ENCODE results near the gene TEAD3. TPM values are rescaled to one million over a fixed set of nuclear protein-coding genes. Genes with fewer than 3 reads are reported as not detected.

TEAD3 gene
- total RNA-seq, 1 experiment from 2014 or later, result not detected

GRCh38 chr6:35493307-35493983 lies 3.4 kb downstream of the TEAD3 start:
- no peaks in the 10 kb centered on the region for H3K36me3 ChIP-seq (ENCODE audit: insufficient read depth, low read length)
- no peak overlapping the region for H3K4me2 ChIP-seq (ENCODE audit: low read depth, low read length, poor library complexity, severe bottlenecking)
- H3K27ac ChIP-seq (ENCODE audit: low read length), result no peak overlapping the region
- no peak overlapping the region for H3K9ac ChIP-seq (ENCODE audit: low read length)
- peaks cover 3% of the 10 kb centered on the region; the same call in 1 of the 2 replicates for H3K4me1 ChIP-seq (ENCODE audit: low read length)
- no peak overlapping the region for H3K4me3 ChIP-seq (ENCODE audit: low read length)
- 0 out of 2 replicates have a peak, but pooled peaks cover 4% of the 10 kb centered on the region for H4K20me1 ChIP-seq (ENCODE audit: insufficient read depth, low read depth, low read length)
- H3K9me3 ChIP-seq (ENCODE audit: low read length), result no peaks in the 10 kb centered on the region
- no peak overlapping the region for H2AFZ ChIP-seq (ENCODE audit: low read length)
- H3K79me2 ChIP-seq (ENCODE audit: low read length), result no peaks in the 10 kb centered on the region
- H3K9me2 ChIP-seq (replicated peaks; ENCODE audit: insufficient read depth, low read length), result no peaks in the 10 kb centered on the region
- no peak for DNase-seq
- no peaks in the 10 kb centered on the region for H3K27me3 ChIP-seq (ENCODE audit: low read length)

DNA sequence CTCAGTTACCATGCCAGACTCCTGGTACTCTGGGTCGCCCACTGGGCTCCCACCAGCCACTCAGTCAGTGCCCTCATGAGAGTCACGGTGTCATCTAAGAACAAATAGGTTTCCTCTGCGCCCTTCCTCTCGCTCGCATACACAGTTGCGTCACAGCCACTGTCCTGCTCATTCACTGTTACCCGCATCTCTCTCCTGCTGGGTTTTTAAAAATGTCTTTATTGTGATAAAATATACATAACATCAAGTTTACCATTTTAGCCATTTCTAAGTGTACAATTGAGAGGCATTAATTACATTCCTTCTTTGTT lies 4.0 kb downstream of the TEAD3 start:
- H3K79me2 ChIP-seq (ENCODE audit: low read length), result no peaks in the 10 kb centered on the region
- H3K36me3 ChIP-seq (ENCODE audit: insufficient read depth, low read length), result no peaks in the 10 kb centered on the region

GRCh38 chr6:35492258-35492973 lies 4.5 kb downstream of the TEAD3 start:
- Histone ChIP-seq H3K4me3 (ENCODE audit: low read length) (no peak overlapping the region), H2AFZ (ENCODE audit: low read length) (no peak overlapping the region), H3K9ac (ENCODE audit: low read length) (no peak overlapping the region), H3K9me2 (replicated peaks; ENCODE audit: insufficient read depth, low read length) (no peaks in the 10 kb centered on the region), H3K27me3 (ENCODE audit: low read length) (no peaks in the 10 kb centered on the region), H3K9me3 (ENCODE audit: low read length) (no peaks in the 10 kb centered on the region), H3K4me1 (ENCODE audit: low read length) (peaks cover 1% of the 10 kb centered on the region; the same call in 1 of the 2 replicates), H3K36me3 (ENCODE audit: insufficient read depth, low read length) (no peaks in the 10 kb centered on the region), H3K79me2 (ENCODE audit: low read length) (no peaks in the 10 kb centered on the region), H3K4me2 (ENCODE audit: low read depth, low read length, poor library complexity, severe bottlenecking) (no peak overlapping the region), H3K27ac (ENCODE audit: low read length) (no peak overlapping the region), H4K20me1 (ENCODE audit: insufficient read depth, low read depth, low read length) (0 out of 2 replicates have a peak, but pooled peaks cover 4% of the 10 kb centered on the region)
- DNase-seq, result no peak

More for the DNA sequence above, 4.0 kb downstream of the TEAD3 start:
- H3K27me3 ChIP-seq (ENCODE audit: low read length), result no peaks in the 10 kb centered on the region
- no peak overlapping the region for H3K4me3 ChIP-seq (ENCODE audit: low read length)
- H3K4me1 ChIP-seq (ENCODE audit: low read length), result peaks cover 3% of the 10 kb centered on the region; the same call in 1 of the 2 replicates
- no peak for DNase-seq
- H3K9me2 ChIP-seq (replicated peaks; ENCODE audit: insufficient read depth, low read length), result no peaks in the 10 kb centered on the region
- H2AFZ ChIP-seq (ENCODE audit: low read length), result no peak overlapping the region
- no peak overlapping the region for H3K27ac ChIP-seq (ENCODE audit: low read length)
- no peaks in the 10 kb centered on the region for H3K9me3 ChIP-seq (ENCODE audit: low read length)
- H3K4me2 ChIP-seq (ENCODE audit: low read depth, low read length, poor library complexity, severe bottlenecking), result no peak overlapping the region
- H3K9ac ChIP-seq (ENCODE audit: low read length), result no peak overlapping the region
- 0 out of 2 replicates have a peak, but pooled peaks cover 4% of the 10 kb centered on the region for H4K20me1 ChIP-seq (ENCODE audit: insufficient read depth, low read depth, low read length)

DNA sequence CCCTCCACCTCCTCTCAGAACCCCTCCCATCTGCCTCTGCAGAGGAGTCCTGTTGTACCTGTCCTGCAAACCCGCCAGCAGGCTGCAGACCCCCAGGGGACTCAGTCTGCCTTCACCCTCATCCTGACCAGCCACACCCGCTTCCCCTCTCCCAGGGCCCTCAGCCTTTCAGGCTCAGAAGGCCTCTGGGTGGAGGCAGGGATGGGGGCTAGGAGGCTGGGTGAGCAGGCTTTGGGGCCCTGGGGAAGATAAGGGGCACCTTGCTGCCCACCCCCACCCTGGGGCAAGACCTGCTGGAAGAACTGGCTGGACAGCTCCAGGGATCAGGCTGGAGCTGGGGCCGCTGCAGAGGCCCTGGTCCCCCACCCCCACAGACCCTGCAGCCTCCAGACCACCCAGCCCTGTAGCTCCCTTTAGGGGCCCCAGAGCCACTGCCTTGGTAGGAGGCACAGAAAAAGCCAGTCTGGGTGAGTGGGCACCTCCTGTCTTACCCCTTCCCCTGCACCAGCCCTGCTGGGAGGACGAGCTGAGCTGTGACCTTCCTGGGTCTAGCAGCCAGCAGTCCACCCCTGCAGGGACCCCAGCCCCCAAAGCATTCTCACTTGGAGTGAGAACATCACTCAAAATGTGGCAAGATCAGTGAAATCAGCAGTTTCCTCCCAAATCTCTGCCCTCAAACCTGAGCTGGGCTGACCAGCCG lies 5.2 kb downstream of the TEAD3 start:
- no peak for DNase-seq
- H2AFZ ChIP-seq (ENCODE audit: low read length), result no peak overlapping the region
- no peaks in the 10 kb centered on the region for H3K36me3 ChIP-seq (ENCODE audit: insufficient read depth, low read length)
- no peak overlapping the region for H3K27ac ChIP-seq (ENCODE audit: low read length)
- 0 out of 2 replicates have a peak, but pooled peaks cover 4% of the 10 kb centered on the region for H4K20me1 ChIP-seq (ENCODE audit: insufficient read depth, low read depth, low read length)
- H3K4me3 ChIP-seq (ENCODE audit: low read length), result no peak overlapping the region
- no peaks in the 10 kb centered on the region for H3K9me3 ChIP-seq (ENCODE audit: low read length)
- H3K9me2 ChIP-seq (replicated peaks; ENCODE audit: insufficient read depth, low read length), result no peaks in the 10 kb centered on the region
- H3K79me2 ChIP-seq (ENCODE audit: low read length), result no peaks in the 10 kb centered on the region
- H3K27me3 ChIP-seq (ENCODE audit: low read length), result no peaks in the 10 kb centered on the region
- H3K9ac ChIP-seq (ENCODE audit: low read length), result no peak overlapping the region
- H3K4me2 ChIP-seq (ENCODE audit: low read depth, low read length, poor library complexity, severe bottlenecking), result no peak overlapping the region
- no peaks in the 10 kb centered on the region for H3K4me1 ChIP-seq (ENCODE audit: low read length)

- no peaks in the 10 kb centered on the region for H3K4me1 ChIP-seq (ENCODE audit: low read length)
- 0 out of 2 replicates have a peak, but pooled peaks cover 4% of the 10 kb centered on the region for H4K20me1 ChIP-seq (ENCODE audit: insufficient read depth, low read depth, low read length)
- no peak overlapping the region for H3K27ac ChIP-seq (ENCODE audit: low read length)
- no peak overlapping the region for H3K4me3 ChIP-seq (ENCODE audit: low read length)
- H3K79me2 ChIP-seq (ENCODE audit: low read length), result no peaks in the 10 kb centered on the region
- H3K9ac ChIP-seq (ENCODE audit: low read length), result no peak overlapping the region
- no peak for DNase-seq
- H3K4me2 ChIP-seq (ENCODE audit: low read depth, low read length, poor library complexity, severe bottlenecking), result no peak overlapping the region
- no peak overlapping the region for H2AFZ ChIP-seq (ENCODE audit: low read length)
- H3K36me3 ChIP-seq (ENCODE audit: insufficient read depth, low read length), result no peaks in the 10 kb centered on the region
- H3K27me3 ChIP-seq (ENCODE audit: low read length), result no peaks in the 10 kb centered on the region
- no peaks in the 10 kb centered on the region for H3K9me3 ChIP-seq (ENCODE audit: low read length)
- H3K9me2 ChIP-seq (replicated peaks; ENCODE audit: insufficient read depth, low read length), result no peaks in the 10 kb centered on the region
Observed at GRCh38 chr6:35490821-35491557, 5.9 kb downstream of the TEAD3 start.

- Histone ChIP-seq H4K20me1 (ENCODE audit: insufficient read depth, low read depth, low read length) (0 out of 2 replicates have a peak, but pooled peaks cover 4% of the 10 kb centered on the region), H3K4me1 (ENCODE audit: low read length) (no peaks in the 10 kb centered on the region), H3K9me3 (ENCODE audit: low read length) (no peaks in the 10 kb centered on the region), H3K36me3 (ENCODE audit: insufficient read depth, low read length) (no peaks in the 10 kb centered on the region), H2AFZ (ENCODE audit: low read length) (no peak overlapping the region), H3K27ac (ENCODE audit: low read length) (no peak overlapping the region), H3K4me2 (ENCODE audit: low read depth, low read length, poor library complexity, severe bottlenecking) (no peak overlapping the region), H3K9ac (ENCODE audit: low read length) (no peak overlapping the region), H3K79me2 (ENCODE audit: low read length) (no peaks in the 10 kb centered on the region), H3K9me2 (replicated peaks; ENCODE audit: insufficient read depth, low read length) (no peaks in the 10 kb centered on the region), H3K27me3 (ENCODE audit: low read length) (no peaks in the 10 kb centered on the region), H3K4me3 (ENCODE audit: low read length) (no peak overlapping the region)
- no peak for DNase-seq
Observed at GRCh38 chr6:35489995-35490791, 6.7 kb downstream of the TEAD3 start.

DNA sequence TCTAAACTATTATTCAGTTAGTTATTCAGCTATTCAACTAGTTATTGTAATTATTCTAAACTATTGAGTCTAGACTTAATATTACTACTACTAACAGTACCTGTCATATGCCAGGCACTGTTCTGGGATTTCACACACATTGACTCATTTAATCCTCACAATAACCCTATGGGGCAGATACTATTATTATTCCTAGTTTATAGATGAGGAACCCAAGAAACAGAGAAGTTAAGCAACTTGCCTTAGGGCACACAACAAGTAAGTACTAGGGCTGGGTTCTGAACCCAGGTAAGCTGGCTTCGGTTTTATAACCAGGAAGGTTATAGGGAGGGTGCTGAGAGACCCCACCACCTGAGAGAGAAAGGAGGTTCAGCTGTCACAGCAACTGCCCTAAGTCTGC lies 7.8 kb downstream of the TEAD3 start:
- Histone ChIP-seq H3K9me2 (replicated peaks; ENCODE audit: insufficient read depth, low read length) (no peaks in the 10 kb centered on the region), H3K79me2 (ENCODE audit: low read length) (no peaks in the 10 kb centered on the region), H3K9ac (ENCODE audit: low read length) (no peak overlapping the region)

More for the DNA sequence above, 7.8 kb downstream of the TEAD3 start:
- no peaks in the 10 kb centered on the region for H3K9me3 ChIP-seq (ENCODE audit: low read length)
- H3K27me3 ChIP-seq (ENCODE audit: low read length), result no peaks in the 10 kb centered on the region
- no peak overlapping the region for H2AFZ ChIP-seq (ENCODE audit: low read length)
- H3K27ac ChIP-seq (ENCODE audit: low read length), result no peak overlapping the region
- H4K20me1 ChIP-seq (ENCODE audit: insufficient read depth, low read depth, low read length), result 0 out of 2 replicates have a peak, but pooled peaks cover 4% of the 10 kb centered on the region
- no peaks in the 10 kb centered on the region for H3K4me1 ChIP-seq (ENCODE audit: low read length)
- DNase-seq, result no peak
- H3K4me2 ChIP-seq (ENCODE audit: low read depth, low read length, poor library complexity, severe bottlenecking), result no peak overlapping the region
- H3K36me3 ChIP-seq (ENCODE audit: insufficient read depth, low read length), result no peaks in the 10 kb centered on the region
- H3K4me3 ChIP-seq (ENCODE audit: low read length), result no peak overlapping the region
